ENCODE data around the gene ADAMTS2. TPM values are rescaled to one million over a fixed set of nuclear protein-coding genes. Genes with fewer than 3 reads are reported as not detected.
A peak's percentile ranks its signal among the peaks of the same experiment; 100 is the strongest.

Gene ADAMTS2
- total RNA-seq (not detected in 2 replicates), polyA plus RNA-seq (0.02 TPM in 1 of 2 replicates, not detected in the other), polyA minus RNA-seq (not detected in 2 replicates), Bru-seq, nascent RNA (percentile 0 among the genes with signal in this experiment), BruChase-seq, experiment 1, labeled RNA remaining after a 6-hour chase (percentile 0 among the genes with signal in this experiment), BruChase-seq, experiment 2, labeled RNA remaining after a 2-hour chase (percentile 0 among the genes with signal in this experiment)
- polyA plus RNA-seq (2011; cell fraction: cytosol; rRNA removed), result not detected in 2 replicates
- polyA plus RNA-seq (2011; cell fraction: nucleus; rRNA removed), result not detected in 2 replicates
- not detected in 2 replicates for polyA plus RNA-seq (2012)
- not detected for polyA minus RNA-seq (2011; cell fraction: cytosol; rRNA and poly(A)+ RNA removed)
- polyA minus RNA-seq (2011; cell fraction: nucleus; rRNA and poly(A)+ RNA removed), result not detected in 2 replicates
- long read RNA-seq, result 0 reads

DNA sequence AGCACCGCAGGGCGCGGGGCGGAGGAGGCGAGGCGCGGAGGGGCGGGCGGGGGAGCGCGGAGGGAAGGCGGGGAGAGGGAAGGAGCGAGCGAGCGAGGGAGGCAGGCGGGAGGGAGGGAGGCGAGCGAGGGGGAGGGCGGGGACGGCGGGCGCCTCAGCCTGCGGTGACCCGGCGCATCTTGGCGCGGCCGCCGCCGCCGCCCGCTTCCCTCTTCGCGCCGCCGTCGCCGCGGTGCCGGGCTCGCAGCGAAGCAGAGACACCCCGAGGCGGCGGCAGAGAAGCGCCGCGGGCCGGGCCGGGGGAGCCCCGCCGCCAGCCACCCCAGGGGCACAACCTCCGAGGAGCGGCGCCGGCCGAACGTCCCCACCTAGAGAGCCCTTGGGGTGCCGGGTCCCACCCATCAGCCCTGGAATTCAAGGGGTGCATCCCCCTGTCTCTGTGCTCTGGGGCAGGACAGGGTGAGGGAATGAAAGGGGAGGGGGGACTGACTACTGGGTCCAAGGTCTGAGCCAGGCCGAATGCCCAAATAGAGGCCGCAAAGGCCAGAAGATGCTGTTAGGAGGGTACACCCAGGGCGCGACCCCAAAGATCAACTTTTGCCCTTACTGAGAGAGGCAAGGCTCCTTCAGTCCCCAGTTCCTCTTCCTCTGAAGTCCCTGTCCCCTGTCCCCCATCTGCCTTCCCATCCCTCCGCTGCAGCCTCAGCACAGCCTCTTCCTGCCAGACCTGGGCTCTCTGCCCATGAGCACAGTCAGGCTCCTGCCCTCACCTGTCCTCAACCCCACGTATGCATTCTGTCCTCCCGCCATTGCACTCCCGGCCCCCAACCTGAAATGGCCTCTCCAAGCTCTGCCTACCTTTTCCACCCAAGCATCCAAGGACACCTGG is at the start of gene ADAMTS2:
Gene ADAMTS2 (minus strand): TSS at position 29 of the 889 bp plus-strand sequence. CDS start 133 bp downstream, outside the sequence.
- dilution Hi-C loops (cut with MboI; ENCODE audit: extremely low pct_ligation_motif_present, low sequenced_read_pairs) (no loop called here), intact Hi-C loops (cut with micrococcal nuclease) (no loop called here)
- CTCF ChIA-PET, result no interaction called here

More for the DNA sequence above, at the start of gene ADAMTS2:
- Histone ChIP-seq H3K9me3 (replicated peaks; ENCODE audit: control insufficient read depth, insufficient read depth, low read length) (no peaks in the 10 kb centered on the region), H2AFZ (ENCODE audit: low read depth, low read length) (no peak within 1 kb of the TSS), H3K4me2 (ENCODE audit: insufficient read depth, low read length) (no peak within 1 kb of the TSS), H4K20me1 (replicated peaks; ENCODE audit: control insufficient read depth, extremely low read depth, insufficient read depth, low read length) (no peaks in the 10 kb centered on the region), H3K79me2 (ENCODE audit: control insufficient read depth, insufficient read depth, low read length) (no peaks in the 10 kb centered on the region), H3K27me3 (ENCODE audit: control insufficient read depth in 2 of 2, insufficient read depth in 2 of 2, low read length in 2 of 2) (peaks cover 17 to 21% of the 10 kb centered on the region in 2 experiments), H3K27ac (ENCODE audit: insufficient read depth, low read depth, low read length) (no peak within 1 kb of the TSS), H3K4me1 (ENCODE audit: control insufficient read depth, extremely low read depth, insufficient read depth, low read length) (no peaks in the 10 kb centered on the region), H3K9me1 (replicated peaks; ENCODE audit: control insufficient read depth, extremely low read depth, insufficient read depth, low read length) (no peaks in the 10 kb centered on the region), H3K36me3 (ENCODE audit: control insufficient read depth in 2 of 2, extremely low read depth in 1 of 2, insufficient read depth in 2 of 2, low read length in 2 of 2) (no peaks in the 10 kb centered on the region), H3K9ac (replicated peaks; ENCODE audit: extremely low read depth, insufficient read depth, low read length) (no peak within 1 kb of the TSS), H3K4me3 (replicated peaks in 1 of 3; ENCODE audit: insufficient read depth in 1 of 3, low read depth in 1 of 3, low read length in 3 of 3) (no peak within 1 kb of the TSS)
- TF ChIP-seq POLR2A (IDR thresholded peaks at IDR 0.05; ENCODE audit: low read depth, low read length), result no peak
- peak; percentile 10 for TF ChIP-seq EZH2 (IDR thresholded peaks at IDR 0.05; ENCODE audit: borderline replicate concordance, low read depth, low read length, severe bottlenecking)
- TF ChIP-seq, protein P1, sequence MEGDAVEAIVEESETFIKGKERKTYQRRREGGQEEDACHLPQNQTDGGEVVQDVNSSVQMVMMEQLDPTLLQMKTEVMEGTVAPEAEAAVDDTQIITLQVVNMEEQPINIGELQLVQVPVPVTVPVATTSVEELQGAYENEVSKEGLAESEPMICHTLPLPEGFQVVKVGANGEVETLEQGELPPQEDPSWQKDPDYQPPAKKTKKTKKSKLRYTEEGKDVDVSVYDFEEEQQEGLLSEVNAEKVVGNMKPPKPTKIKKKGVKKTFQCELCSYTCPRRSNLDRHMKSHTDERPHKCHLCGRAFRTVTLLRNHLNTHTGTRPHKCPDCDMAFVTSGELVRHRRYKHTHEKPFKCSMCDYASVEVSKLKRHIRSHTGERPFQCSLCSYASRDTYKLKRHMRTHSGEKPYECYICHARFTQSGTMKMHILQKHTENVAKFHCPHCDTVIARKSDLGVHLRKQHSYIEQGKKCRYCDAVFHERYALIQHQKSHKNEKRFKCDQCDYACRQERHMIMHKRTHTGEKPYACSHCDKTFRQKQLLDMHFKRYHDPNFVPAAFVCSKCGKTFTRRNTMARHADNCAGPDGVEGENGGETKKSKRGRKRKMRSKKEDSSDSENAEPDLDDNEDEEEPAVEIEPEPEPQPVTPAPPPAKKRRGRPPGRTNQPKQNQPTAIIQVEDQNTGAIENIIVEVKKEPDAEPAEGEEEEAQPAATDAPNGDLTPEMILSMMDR (IDR thresholded peaks at IDR 0.05; ENCODE audit: extremely low read depth in 1 of 2, insufficient read depth in 1 of 2, low read depth in 1 of 2, low read length in 2 of 2), result no peak
- TF ChIP-seq GATA2 (IDR thresholded peaks at IDR 0.05; ENCODE audit: insufficient read depth, insufficient read length, low read depth, low read length), result no peak
- POLR2A ChIA-PET, result no interaction called here
- DNase-seq (ENCODE audit: low read depth, low spot score) (no peak), FAIRE-seq (no peak)
- BruUV-seq (replicated peaks), result no TSS peak
